ENCODE results near the gene COL6A1.

DNA sequence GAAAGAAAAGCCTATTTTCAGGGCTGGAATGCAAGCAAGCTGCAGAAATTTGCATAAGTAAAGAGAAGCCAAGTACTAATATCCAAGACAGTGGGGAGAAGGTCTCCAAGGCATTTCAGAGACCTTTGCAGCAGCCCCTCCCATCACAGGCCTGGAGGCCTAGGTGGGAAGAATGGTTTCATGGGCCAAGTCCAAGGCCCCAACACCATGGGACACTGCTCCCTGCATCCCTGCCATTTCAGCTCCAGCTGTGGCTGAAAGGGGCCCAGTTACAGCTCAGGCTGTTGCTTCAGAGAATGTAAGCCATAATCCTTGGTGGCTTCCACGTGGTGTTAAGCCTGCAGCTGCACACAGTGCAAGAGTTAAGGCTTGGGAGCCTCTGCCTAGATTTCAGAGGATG, 16.9 kb upstream of the COL6A1 start:
- TF ChIP-seq, protein P1, sequence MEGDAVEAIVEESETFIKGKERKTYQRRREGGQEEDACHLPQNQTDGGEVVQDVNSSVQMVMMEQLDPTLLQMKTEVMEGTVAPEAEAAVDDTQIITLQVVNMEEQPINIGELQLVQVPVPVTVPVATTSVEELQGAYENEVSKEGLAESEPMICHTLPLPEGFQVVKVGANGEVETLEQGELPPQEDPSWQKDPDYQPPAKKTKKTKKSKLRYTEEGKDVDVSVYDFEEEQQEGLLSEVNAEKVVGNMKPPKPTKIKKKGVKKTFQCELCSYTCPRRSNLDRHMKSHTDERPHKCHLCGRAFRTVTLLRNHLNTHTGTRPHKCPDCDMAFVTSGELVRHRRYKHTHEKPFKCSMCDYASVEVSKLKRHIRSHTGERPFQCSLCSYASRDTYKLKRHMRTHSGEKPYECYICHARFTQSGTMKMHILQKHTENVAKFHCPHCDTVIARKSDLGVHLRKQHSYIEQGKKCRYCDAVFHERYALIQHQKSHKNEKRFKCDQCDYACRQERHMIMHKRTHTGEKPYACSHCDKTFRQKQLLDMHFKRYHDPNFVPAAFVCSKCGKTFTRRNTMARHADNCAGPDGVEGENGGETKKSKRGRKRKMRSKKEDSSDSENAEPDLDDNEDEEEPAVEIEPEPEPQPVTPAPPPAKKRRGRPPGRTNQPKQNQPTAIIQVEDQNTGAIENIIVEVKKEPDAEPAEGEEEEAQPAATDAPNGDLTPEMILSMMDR (IDR thresholded peaks at IDR 0.05; ENCODE audit: low read depth, low read length, missing input control), result no peak
- no peak for TF ChIP-seq GABPA (IDR thresholded peaks at IDR 0.05 in 1 of 2, conservative IDR thresholded peaks at IDR 0.05 in 1 of 2)
- no peak for TF ChIP-seq NR2F2 (IDR thresholded peaks at IDR 0.05)
- no peak for TF ChIP-seq TAF1 (conservative IDR thresholded peaks at IDR 0.05)
- no peak for TF ChIP-seq JUND (IDR thresholded peaks at IDR 0.05)
- no peak for TF ChIP-seq RAD21 (IDR thresholded peaks at IDR 0.05)
- TF ChIP-seq, protein P2, sequence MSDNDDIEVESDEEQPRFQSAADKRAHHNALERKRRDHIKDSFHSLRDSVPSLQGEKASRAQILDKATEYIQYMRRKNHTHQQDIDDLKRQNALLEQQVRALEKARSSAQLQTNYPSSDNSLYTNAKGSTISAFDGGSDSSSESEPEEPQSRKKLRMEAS (IDR thresholded peaks at IDR 0.05), result no peak
- TF ChIP-seq EGR1 (IDR thresholded peaks at IDR 0.05; ENCODE audit: low read depth in 2 of 2), result no peak
- TF ChIP-seq, protein P3, sequence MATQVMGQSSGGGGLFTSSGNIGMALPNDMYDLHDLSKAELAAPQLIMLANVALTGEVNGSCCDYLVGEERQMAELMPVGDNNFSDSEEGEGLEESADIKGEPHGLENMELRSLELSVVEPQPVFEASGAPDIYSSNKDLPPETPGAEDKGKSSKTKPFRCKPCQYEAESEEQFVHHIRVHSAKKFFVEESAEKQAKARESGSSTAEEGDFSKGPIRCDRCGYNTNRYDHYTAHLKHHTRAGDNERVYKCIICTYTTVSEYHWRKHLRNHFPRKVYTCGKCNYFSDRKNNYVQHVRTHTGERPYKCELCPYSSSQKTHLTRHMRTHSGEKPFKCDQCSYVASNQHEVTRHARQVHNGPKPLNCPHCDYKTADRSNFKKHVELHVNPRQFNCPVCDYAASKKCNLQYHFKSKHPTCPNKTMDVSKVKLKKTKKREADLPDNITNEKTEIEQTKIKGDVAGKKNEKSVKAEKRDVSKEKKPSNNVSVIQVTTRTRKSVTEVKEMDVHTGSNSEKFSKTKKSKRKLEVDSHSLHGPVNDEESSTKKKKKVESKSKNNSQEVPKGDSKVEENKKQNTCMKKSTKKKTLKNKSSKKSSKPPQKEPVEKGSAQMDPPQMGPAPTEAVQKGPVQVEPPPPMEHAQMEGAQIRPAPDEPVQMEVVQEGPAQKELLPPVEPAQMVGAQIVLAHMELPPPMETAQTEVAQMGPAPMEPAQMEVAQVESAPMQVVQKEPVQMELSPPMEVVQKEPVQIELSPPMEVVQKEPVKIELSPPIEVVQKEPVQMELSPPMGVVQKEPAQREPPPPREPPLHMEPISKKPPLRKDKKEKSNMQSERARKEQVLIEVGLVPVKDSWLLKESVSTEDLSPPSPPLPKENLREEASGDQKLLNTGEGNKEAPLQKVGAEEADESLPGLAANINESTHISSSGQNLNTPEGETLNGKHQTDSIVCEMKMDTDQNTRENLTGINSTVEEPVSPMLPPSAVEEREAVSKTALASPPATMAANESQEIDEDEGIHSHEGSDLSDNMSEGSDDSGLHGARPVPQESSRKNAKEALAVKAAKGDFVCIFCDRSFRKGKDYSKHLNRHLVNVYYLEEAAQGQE (IDR thresholded peaks at IDR 0.05), result no peak
- TF ChIP-seq, protein P4, sequence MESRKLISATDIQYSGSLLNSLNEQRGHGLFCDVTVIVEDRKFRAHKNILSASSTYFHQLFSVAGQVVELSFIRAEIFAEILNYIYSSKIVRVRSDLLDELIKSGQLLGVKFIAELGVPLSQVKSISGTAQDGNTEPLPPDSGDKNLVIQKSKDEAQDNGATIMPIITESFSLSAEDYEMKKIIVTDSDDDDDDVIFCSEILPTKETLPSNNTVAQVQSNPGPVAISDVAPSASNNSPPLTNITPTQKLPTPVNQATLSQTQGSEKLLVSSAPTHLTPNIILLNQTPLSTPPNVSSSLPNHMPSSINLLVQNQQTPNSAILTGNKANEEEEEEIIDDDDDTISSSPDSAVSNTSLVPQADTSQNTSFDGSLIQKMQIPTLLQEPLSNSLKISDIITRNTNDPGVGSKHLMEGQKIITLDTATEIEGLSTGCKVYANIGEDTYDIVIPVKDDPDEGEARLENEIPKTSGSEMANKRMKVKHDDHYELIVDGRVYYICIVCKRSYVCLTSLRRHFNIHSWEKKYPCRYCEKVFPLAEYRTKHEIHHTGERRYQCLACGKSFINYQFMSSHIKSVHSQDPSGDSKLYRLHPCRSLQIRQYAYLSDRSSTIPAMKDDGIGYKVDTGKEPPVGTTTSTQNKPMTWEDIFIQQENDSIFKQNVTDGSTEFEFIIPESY (IDR thresholded peaks at IDR 0.05), result no peak
- TF ChIP-seq SP1 (IDR thresholded peaks at IDR 0.05), result no peak
